ENCODE results near the gene U2SURP.

- TF ChIP-seq YY1 (IDR thresholded peaks at IDR 0.05; ENCODE audit: extremely low read depth, insufficient replicate concordance, low read depth, low read length): no peak
- TF ChIP-seq CTCF (IDR thresholded peaks at IDR 0.05 in 2 of 3, conservative IDR thresholded peaks at IDR 0.05 in 1 of 3; ENCODE audit: borderline replicate concordance in 1 of 3, insufficient read depth in 1 of 3, low read depth in 2 of 3, low read length in 2 of 3): no peak
- TF ChIP-seq EGR1 (IDR thresholded peaks at IDR 0.05; ENCODE audit: low read depth): no peak
- no peak for TF ChIP-seq MAX (IDR thresholded peaks at IDR 0.05)
- no peak for TF ChIP-seq POLR2A (IDR thresholded peaks at IDR 0.05; ENCODE audit: borderline replicate concordance, extremely low read depth, insufficient read depth, insufficient read length)
These were observed 64.7 kb downstream of the U2SURP start for GRCh38 chr3:143066033-143066432.

All from HCT116 (cell line).